Measurements from ENCODE around the gene TRIM33.
"Not testable (repeated sequence)": the region's sequence is repeated elsewhere in the genome, so short reads cannot be mapped to it uniquely, and the experiment has no call there.

The TRIM33 gene

DNA sequence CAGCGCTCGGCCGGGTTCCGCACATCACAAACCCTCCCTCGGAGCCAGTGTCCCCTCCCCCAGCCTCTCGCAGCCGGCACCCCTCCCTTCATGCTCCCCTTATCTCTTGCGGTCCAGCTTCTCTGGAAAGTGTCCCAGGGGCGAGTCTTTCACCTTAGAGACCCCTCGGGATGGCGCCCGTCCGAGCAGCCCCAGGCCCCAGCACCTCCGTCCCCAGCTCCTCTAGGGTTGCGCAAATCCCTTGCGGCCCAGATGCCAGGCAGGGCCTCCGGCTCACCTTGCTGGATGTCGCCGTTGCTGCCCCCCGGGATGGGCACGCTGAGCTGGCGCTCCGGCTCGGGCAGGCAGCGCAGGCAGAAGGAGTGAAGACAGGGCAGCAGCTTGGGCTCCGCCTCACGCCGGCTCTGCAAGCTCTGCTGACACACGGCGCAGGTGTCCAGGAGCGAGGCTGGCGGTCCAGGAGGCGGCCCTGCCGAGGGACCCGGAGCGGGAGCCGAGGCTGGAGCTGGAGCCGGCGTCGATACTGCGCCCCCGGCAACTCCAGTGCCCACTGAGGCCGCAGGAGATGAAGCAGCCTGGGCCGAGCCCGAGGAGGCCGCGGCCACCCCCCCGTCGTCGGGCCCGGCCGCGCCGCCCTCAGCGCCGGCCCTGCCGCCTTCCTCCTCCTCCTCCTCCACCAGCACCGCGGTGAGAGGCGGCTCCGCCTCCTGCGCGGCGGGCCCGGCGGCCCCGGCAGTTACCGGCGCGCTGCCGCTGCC is 550 bp downstream of the TRIM33 start:
- in situ Hi-C loops (cut with MboI; ENCODE audit: low sequenced_read_pairs), result no loop called here

- in situ Hi-C loops (cut with MboI; ENCODE audit: low sequenced_read_pairs), result no loop called here
Measured at GRCh38 chr1:114509596-114510273, 1.3 kb downstream of the TRIM33 start.

DNA sequence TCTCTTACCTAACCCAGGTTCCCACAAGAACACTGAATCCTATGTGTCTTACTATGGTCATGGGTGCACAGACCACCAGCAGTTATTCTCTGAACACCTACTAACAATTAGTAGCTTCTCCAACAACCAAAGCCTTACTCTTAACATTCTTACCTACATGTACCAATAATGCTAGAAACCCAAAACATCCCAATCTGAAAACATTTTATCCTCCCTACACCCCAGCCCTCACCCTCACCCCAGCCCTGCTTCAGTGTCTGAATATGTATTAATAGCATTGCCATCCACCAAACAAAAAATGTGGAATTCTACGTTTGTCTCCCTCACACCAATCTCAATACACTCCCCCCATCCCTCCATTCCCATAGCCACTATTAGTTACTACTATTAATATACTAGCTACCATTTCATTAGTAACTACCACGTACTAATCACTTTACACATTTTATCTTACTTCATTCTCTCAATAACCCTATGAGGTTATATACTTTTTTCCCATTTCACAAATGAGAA is 2.6 kb downstream of the TRIM33 start:
- in situ Hi-C loops (cut with MboI; ENCODE audit: low sequenced_read_pairs), result no loop called here

- in situ Hi-C loops (cut with MboI; ENCODE audit: low sequenced_read_pairs), result no loop called here
Measured at GRCh38 chr1:114507513-114507912, 3.5 kb downstream of the TRIM33 start.

DNA sequence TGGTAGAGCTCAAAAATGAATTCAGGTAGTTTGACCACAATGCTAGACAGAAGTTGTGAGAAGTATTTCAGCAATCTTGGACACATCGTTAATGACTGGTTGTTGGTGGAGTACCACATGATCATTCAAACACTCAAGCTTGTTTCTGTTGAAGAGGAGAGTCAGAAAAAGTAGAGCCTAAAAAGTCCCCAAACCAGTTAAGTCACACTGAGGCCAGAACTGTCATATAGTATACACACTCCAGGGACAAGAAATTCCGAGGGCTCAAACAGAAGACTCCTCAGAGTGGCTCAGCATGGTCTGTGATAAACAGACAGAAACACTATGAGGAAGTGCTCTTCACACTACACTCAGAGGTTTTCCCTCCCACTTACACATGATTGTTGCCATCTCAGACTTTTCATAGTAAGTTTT is 5.8 kb downstream of the TRIM33 start:
- in situ Hi-C loops (cut with MboI; ENCODE audit: low sequenced_read_pairs), result no loop called here

DNA sequence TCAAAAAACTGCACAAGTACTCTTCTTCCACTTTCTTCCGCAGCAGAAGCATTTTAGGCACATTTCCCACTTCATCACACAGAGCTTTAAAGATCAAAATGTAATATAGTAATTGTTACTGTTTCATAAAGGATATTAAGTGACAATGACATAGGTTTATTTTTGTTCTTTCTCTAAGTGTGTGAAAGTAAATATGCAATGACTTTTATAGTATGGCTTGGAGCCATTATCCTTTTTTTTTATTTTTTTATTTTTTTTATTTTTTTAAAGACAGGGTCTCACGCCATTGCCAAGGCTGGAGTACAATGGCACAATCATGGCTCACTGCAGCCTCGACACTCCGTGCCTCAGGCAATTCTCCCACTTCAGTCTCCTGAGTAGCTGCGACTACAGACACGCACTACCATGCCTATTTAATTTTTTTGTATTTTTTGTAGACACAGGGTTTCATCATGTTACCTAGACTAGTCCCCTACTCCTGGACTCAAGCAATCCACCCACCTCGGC is 7.0 kb downstream of the TRIM33 start:
- in situ Hi-C loops (cut with MboI; ENCODE audit: low sequenced_read_pairs), result no loop called here

DNA sequence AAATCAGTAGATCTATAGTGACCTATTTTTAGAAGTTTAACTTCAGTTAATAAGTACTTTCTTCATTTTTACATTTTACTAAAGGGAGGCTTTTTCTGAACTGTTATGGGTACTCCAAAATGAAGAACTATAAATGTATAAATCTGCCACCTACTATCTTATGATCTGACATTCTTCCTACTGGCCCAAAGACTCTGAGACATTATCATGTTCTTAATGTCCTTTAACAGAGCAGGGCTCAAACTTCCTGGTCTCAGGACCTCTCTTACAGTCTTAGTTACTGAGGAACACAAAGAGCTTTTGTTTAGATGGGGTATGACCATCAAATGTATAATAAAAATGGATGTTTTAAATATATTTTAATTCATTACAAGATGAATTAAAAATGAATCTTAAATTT is 8.9 kb downstream of the TRIM33 start:
- in situ Hi-C loops (cut with MboI; ENCODE audit: low sequenced_read_pairs), result no loop called here

DNA sequence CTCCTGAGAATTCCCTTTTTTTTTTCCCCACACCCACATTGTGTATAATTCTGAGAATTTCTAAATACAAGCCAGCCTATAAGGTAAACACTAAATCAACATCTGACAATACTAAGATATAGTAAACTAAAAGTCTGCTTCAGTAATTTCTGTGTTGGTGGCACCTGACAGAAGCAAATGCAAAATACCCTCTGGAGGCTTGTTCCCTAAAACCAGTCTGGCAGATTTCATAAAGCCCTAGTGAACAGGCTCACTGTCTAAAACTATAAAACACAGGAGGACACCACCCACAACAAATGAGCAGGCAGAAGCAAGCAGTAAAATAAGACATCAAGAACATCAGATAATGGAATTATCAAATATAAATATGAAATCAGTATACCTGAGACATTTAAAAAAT is 11.5 kb downstream of the TRIM33 start:
- in situ Hi-C loops (cut with MboI; ENCODE audit: low sequenced_read_pairs), result no loop called here

- in situ Hi-C loops (cut with MboI; ENCODE audit: low sequenced_read_pairs), result no loop called here
Measured at GRCh38 chr1:114496089-114496488, 14.9 kb downstream of the TRIM33 start.

DNA sequence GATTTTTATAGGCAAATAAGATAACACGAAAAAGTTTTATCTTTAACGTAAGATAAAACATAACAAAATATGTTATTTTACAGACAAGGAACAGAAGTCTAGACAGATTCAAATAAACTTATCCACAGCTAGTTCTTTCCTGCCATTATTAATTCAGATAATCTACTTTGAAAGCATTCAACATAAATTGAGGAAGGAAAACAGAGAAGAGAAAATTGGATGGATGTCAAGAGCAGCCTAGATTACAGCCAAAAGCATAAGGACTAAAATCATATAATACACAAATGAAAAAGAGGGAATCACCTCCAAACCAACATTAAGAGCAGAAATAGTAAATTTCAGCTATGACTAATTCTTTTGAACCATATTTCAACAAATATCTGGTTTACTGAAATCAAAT is 15.5 kb downstream of the TRIM33 start:
- in situ Hi-C loops (cut with MboI; ENCODE audit: low sequenced_read_pairs), result no loop called here

GRCh38 chr1:114492978-114493377 is 18.0 kb downstream of the TRIM33 start:
- in situ Hi-C loops (cut with MboI; ENCODE audit: low sequenced_read_pairs), result no loop called here

- in situ Hi-C loops (cut with MboI; ENCODE audit: low sequenced_read_pairs), result no loop called here
Measured at GRCh38 chr1:114490274-114490693, 20.7 kb downstream of the TRIM33 start.

DNA sequence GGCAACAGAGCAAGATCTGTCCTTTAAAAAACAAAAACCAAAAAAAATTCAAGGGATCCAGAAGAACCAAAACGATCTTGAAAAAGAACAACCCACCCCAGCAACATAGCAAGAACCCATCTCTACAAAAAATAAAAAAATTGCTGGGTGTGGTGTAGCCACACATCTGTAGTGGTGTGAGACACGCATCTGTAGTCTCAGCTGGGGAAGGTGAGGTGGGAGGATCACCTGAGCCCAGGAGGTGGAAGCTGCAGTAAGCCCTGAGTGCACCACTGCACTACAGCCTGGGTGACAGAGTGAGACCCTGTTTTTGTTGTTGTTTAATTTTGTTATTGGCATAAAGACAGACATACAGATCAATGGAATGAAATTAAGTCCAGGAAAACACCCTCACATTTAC is 22.3 kb downstream of the TRIM33 start:
- in situ Hi-C loops (cut with MboI; ENCODE audit: low sequenced_read_pairs), result no loop called here

DNA sequence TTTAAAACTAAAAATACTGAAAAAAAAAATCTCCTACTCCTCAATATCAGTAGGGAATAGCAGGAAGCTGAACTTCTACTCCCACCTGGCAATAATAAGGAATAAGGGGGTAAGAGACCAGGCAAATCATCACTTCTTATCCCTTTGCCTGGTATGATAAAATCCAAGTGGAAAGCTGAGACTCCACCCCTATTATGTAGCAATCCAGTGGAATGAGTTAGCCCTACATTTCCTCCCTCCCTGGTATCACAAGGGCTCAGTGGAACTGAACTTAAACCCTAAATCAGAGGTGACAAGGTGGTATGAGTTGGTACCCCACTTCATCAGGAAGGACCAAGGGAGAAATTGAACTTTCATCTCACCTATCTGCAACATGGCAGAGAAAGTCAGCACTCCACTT is 25.7 kb downstream of the TRIM33 start:
- in situ Hi-C loops (cut with MboI; ENCODE audit: low sequenced_read_pairs), result no loop called here

DNA sequence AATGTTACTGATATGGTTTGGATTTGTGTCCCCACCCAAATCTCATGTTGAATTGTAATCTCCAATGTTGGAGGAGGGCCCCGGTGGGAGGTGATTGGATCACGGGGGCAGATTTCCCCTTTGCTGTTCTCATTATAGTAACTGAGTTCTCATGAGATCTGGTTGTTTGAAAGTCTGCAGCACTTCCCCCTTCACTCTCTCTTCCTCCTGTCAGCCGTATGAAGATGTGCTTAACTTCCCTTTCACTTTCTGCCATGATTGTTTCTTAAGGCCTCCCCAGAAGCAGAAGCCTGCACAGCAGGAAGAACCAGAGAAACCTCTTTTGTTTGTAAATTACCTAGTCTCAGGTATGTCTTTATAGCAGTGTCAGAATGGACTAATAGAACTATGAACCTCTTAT is 28.4 kb downstream of the TRIM33 start:
- in situ Hi-C loops (cut with MboI; ENCODE audit: low sequenced_read_pairs), result no loop called here

- in situ Hi-C loops (cut with MboI; ENCODE audit: low sequenced_read_pairs), result not testable (repeated sequence)
Measured at GRCh38 chr1:114479636-114480035, 31.4 kb downstream of the TRIM33 start.

- in situ Hi-C loops (cut with MboI; ENCODE audit: low sequenced_read_pairs), result no loop called here
Measured at GRCh38 chr1:114479134-114479533, 31.9 kb downstream of the TRIM33 start.

GRCh38 chr1:114473796-114474195 is 37.2 kb downstream of the TRIM33 start:
- in situ Hi-C loops (cut with MboI; ENCODE audit: low sequenced_read_pairs), result no loop called here

DNA sequence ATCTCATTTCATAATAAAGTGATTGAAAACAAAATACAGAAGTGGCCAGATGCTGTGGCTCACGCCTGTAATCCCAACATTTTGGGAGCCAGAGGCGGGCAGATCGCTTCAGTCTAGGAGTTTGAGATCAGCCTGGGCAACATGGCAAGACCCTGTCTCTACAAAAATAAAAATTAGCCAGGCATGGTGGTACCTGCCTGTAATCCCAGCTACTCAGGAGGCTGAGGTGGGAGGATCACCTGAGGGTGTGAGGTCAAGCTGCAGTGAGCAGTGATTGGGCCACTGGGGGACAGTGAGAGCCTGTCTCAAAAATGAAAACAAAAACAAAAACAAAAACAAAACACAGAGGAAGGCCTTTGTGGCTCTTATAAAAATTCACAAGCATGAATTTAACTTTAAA is 38.6 kb downstream of the TRIM33 start:
- in situ Hi-C loops (cut with MboI; ENCODE audit: low sequenced_read_pairs), result no loop called here

DNA sequence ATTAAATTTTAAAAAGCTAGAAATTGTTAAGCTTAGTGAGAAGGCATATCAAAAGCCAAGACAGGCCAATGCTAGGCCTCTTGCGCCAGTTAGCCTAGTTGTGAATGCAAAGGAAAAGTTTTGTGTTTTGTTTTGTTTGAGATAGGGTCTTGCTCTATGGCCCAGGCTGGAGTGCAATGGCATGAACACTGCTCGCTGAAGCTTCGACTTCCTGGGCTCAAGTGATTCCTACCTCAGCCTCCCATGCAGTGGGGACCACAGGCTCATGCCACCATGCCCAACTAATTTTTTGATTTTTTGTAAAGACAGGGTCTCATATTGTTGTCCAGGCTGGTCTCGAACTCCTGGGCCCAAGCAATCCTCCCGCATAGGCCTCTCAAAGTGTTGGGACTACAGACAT is 40.3 kb downstream of the TRIM33 start:
- in situ Hi-C loops (cut with MboI; ENCODE audit: low sequenced_read_pairs), result no loop called here

- in situ Hi-C loops (cut with MboI; ENCODE audit: low sequenced_read_pairs), result no loop called here
Measured at GRCh38 chr1:114468710-114469468, 42.1 kb downstream of the TRIM33 start.

All from hTERT RPE-1 (cell line).